Neuronal stem cell (in vitro differentiated cells): ENCODE results near the gene PPP6R3.

Experiments used
- DNase-seq: peaks from one replicate; pipeline ENCODE4 v3.0.0-alpha.2; 2013; ENCODE audit warnings: low spot score
- H2AFZ ChIP-seq: one replicate; pipeline ENCODE4 v1.6.1; 2013; ENCODE audit warnings: mild to moderate bottlenecking, low read length, inconsistent platforms
- H2AK5ac ChIP-seq: 2 replicates; pipeline ENCODE4 v1.6.1; 2013; ENCODE audit warnings: low read depth, mild to moderate bottlenecking, inconsistent platforms, low read length, moderate library complexity, mixed read lengths
- H2BK120ac ChIP-seq: 2 replicates; pipeline ENCODE4 v1.6.1; 2013; ENCODE audit warnings: low read depth, mild to moderate bottlenecking, inconsistent platforms, low read length, moderate library complexity, mixed read lengths
- H2BK12ac ChIP-seq: one replicate; pipeline ENCODE4 v1.6.1; 2013; ENCODE audit warnings: low read length, inconsistent platforms
- H2BK15ac ChIP-seq: 2 replicates; pipeline ENCODE4 v1.6.1; 2013; ENCODE audit warnings: mild to moderate bottlenecking, low read length, inconsistent platforms, mixed read lengths
- H2BK5ac ChIP-seq: one replicate; pipeline ENCODE4 v1.6.1; 2013; ENCODE audit warnings: inconsistent platforms, mild to moderate bottlenecking, low read length, moderate library complexity
- H3K14ac ChIP-seq: one replicate; pipeline ENCODE4 v1.6.1; 2013; ENCODE audit warnings: low read length, inconsistent platforms
- H3K18ac ChIP-seq: 2 replicates; pipeline ENCODE4 v1.6.1; 2013; ENCODE audit warnings: low read length, inconsistent platforms
- H3K23ac ChIP-seq: 2 replicates; pipeline ENCODE4 v1.6.1; 2013; ENCODE audit warnings: low read depth, mild to moderate bottlenecking, mixed read lengths, low read length, inconsistent platforms; ENCODE audit not compliant: poor library complexity
- H3K27ac ChIP-seq: replicated peaks from 3 replicates; pipeline ENCODE4 v1.5.1; 2013; ENCODE audit warnings: low read length, inconsistent platforms
- H3K27me3 ChIP-seq, 3 experiments: 2 replicates each; pipeline ENCODE4 v1.6.1; 2013; ENCODE audit warnings: low read length in 3 of 3, mild to moderate bottlenecking in 2 of 3, inconsistent platforms in 1 of 3, low read depth in 1 of 3, mixed read lengths in 1 of 3, moderate library complexity in 1 of 3; ENCODE audit not compliant: control insufficient read depth in 3 of 3, insufficient read depth in 3 of 3
- H3K36me3 ChIP-seq, 2 donors: replicated peaks in 1 of 2; 2 replicates each; pipeline ENCODE4 v1.6.1; 2013; ENCODE audit warnings: low read length in 2 of 2; ENCODE audit not compliant: control insufficient read depth in 2 of 2, insufficient read depth in 2 of 2
- H3K4ac ChIP-seq: 2 replicates; pipeline ENCODE4 v1.6.1; 2013; ENCODE audit warnings: inconsistent platforms, mild to moderate bottlenecking, low read length, moderate library complexity
- H3K4me1 ChIP-seq, 2 donors: 1 replicate in 1 of 2; 2 replicates in 1 of 2; pipeline ENCODE4 v1.6.1; 2013; ENCODE audit warnings: low read length in 2 of 2, low read depth in 1 of 2; ENCODE audit not compliant: control insufficient read depth in 2 of 2, insufficient read depth in 1 of 2
- H3K4me2 ChIP-seq: one replicate; pipeline ENCODE4 v1.6.1; 2013; ENCODE audit warnings: mild to moderate bottlenecking, low read length, inconsistent platforms; ENCODE audit not compliant: insufficient read depth, poor library complexity, severe bottlenecking
- H3K4me3 ChIP-seq, 2 donors: 2 replicates each; pipeline ENCODE4 v1.5.1; 2013; ENCODE audit warnings: low read length in 2 of 2, mild to moderate bottlenecking in 2 of 2, inconsistent platforms in 1 of 2, moderate library complexity in 1 of 2
- H3K79me1 ChIP-seq: one replicate; pipeline ENCODE4 v1.6.1; 2013; ENCODE audit warnings: low read depth, mild to moderate bottlenecking, inconsistent platforms, low read length, moderate library complexity
- H3K9ac ChIP-seq: one replicate; pipeline ENCODE4 v1.6.1; 2013; ENCODE audit warnings: mild to moderate bottlenecking, low read depth, low read length, inconsistent platforms; ENCODE audit not compliant: poor library complexity
- H3K9me3 ChIP-seq, 2 donors: replicated peaks in 1 of 2; 2 replicates each; pipeline versions ENCODE3 to v1.6.1; 2013; ENCODE audit warnings: low read length in 2 of 2, mild to moderate bottlenecking in 2 of 2, inconsistent platforms in 1 of 2, low read depth in 1 of 2, mixed read lengths in 1 of 2, moderate library complexity in 1 of 2; ENCODE audit not compliant: control insufficient read depth in 2 of 2, insufficient read depth in 1 of 2
- H4K8ac ChIP-seq: one replicate; pipeline ENCODE4 v1.6.1; 2013; ENCODE audit warnings: low read depth, mild to moderate bottlenecking, inconsistent platforms, low read length, moderate library complexity
- H4K91ac ChIP-seq: one replicate; pipeline ENCODE4 v1.6.1; 2013; ENCODE audit warnings: low read length, low read depth, mild to moderate bottlenecking, inconsistent platforms; ENCODE audit not compliant: poor library complexity
- WGBS, 2 donors: extraction: QIAGEN DNeasy Blood & Tissue Kit; methylation state at CpG; one replicate each; pipeline ENCODE4 v1.1.7; 2013; ENCODE audit warnings: missing lambda C conversion rate in 2 of 2, mixed read lengths in 1 of 2; ENCODE audit not compliant: insufficient read length in 2 of 2, insufficient replicate concordance in 1 of 2; ENCODE audit errors: extremely low coverage in 2 of 2; 5-methylcytosine and 5-hydroxymethylcytosine counted together

Gene PPP6R3

DNA sequence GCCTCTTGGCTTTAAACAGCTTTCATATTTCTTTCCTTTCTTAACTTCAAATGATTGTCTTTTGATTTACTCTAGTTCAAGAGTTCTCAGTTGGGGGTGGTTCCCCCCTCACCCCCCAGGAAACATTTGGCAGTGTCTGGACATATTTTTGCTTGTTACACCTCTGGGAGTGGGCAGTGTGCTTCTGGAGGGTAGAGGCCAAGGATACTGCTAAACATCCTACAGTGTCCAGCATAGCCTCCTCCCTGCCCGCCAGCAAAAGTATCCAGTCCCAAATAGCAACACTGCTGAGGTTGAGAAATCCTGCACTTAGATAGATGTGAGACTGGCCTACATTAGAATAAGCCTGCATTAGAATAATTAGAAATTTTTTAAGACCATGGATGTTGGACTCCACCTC, 3.2 kb downstream of the PPP6R3 start:
- H4K91ac ChIP-seq = no peak overlapping the region
- no peak overlapping the region for H2BK120ac ChIP-seq
- H3K23ac ChIP-seq = no peak overlapping the region
- H3K4me2 ChIP-seq = no peak overlapping the region
- H2BK5ac ChIP-seq = no peak overlapping the region
- H3K14ac ChIP-seq = no peak overlapping the region
- H3K27me3 ChIP-seq = no peaks in the 10 kb centered on the region
- H2BK12ac ChIP-seq = no peak overlapping the region
- H3K79me1 ChIP-seq = peaks cover 8% of the 10 kb centered on the region
- no peak overlapping the region for H2BK15ac ChIP-seq
- WGBS, 2 donors = no CpG with 5 or more reads among the region's 1 CpG
- no peak overlapping the region for H2AK5ac ChIP-seq
- H3K18ac ChIP-seq = no peak overlapping the region
- H3K4me3 ChIP-seq = no peak overlapping the region
- no peak overlapping the region for H3K4ac ChIP-seq
- peaks cover 8 to 13% of the 10 kb centered on the region in 2 donors for H3K4me1 ChIP-seq
- H3K36me3 ChIP-seq = peaks cover 4 to 53% of the 10 kb centered on the region in 2 donors
- H2AFZ ChIP-seq = no peak overlapping the region
- H3K9ac ChIP-seq = no peak overlapping the region
- H3K27ac ChIP-seq = no peak overlapping the region
- peaks cover 0 to 7% of the 10 kb centered on the region in 2 donors for H3K9me3 ChIP-seq
- no peak overlapping the region for H4K8ac ChIP-seq
- no peak for DNase-seq

DNA sequence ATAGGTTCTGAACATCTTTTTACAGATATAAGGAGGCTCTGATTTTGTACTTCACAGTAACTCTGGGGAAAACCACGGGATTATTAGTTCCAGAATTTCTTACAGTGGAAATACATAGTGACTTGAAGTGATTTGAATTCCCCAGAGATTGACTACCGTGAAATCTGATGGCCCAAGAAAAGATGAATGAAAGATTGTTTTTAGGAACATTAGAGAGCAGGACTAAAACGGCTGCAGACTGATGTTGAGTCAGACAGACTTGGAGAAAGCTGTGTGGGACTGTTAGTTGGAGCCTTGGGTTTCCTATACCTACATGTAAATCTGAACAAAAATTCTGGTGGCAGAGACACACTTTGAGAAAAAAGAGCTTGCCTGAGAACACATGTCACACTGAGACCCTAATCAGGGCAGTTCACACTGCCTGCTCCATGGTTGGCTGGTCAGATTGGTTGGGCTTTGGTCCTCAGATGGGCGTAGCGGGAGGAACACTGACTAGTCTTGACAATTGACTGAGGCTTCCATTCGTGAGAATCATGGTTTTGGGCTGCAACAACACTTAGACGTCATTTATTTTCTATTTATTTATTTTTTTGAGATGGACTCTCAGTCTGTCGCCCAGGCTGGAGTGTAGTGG, 6.8 kb downstream of the PPP6R3 start:
- Histone ChIP-seq H3K4me2 (no peak overlapping the region), H3K4me1 (peaks cover 8 to 19% of the 10 kb centered on the region in 2 donors), H2AK5ac (no peak overlapping the region), H4K8ac (no peak overlapping the region), H3K79me1 (peaks cover 6% of the 10 kb centered on the region), H2BK15ac (no peak overlapping the region), H2BK5ac (no peak overlapping the region), H3K27ac (no peak overlapping the region), H2BK120ac (no peak overlapping the region), H2AFZ (no peak overlapping the region), H3K23ac (no peak overlapping the region), H4K91ac (no peak overlapping the region), H3K4ac (no peak overlapping the region), H3K9me3 (peaks cover 8 to 19% of the 10 kb centered on the region in 2 donors), H3K18ac (no peak overlapping the region), H3K4me3 (no peak overlapping the region), H3K27me3 (no peaks in the 10 kb centered on the region), H2BK12ac (no peak overlapping the region), H3K14ac (no peak overlapping the region), H3K36me3 (peaks cover 15 to 73% of the 10 kb centered on the region in 2 donors), H3K9ac (no peak overlapping the region)
- WGBS, 2 donors = no CpG with 5 or more reads among the region's 8 CpGs
- DNase-seq = no peak

DNA sequence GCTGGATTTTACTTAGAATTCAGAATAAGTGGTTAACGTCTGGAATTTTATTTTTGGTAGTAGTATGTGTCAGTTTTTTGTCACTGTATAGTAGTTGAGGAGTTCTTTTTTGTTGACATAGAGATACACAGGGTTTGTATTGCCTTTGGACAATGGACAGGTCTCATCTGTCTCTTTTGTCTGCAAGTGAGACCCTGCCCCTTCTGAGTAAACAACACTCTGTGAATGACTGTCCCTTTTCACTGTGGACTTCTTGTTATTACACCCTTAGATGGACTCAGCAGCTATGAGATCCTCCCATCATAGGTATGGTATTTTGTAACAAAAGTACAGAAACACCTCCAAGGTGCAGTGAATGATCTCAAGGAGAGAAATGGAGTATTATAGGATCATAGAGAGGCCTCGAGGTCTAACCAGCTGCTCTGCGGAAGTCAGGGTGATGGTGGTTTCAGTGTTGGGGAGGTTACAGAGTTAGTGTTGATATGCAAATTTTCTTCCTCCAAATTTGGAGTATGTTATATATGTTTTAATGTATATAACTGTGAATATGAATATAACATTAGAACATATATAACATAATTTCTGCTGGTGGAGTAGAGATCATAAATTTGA, 7.8 kb downstream of the PPP6R3 start:
- no peak overlapping the region for H3K14ac ChIP-seq
- no peak overlapping the region for H3K9ac ChIP-seq
- no peak overlapping the region for H2BK5ac ChIP-seq
- WGBS, 2 donors = no CpG with 5 or more reads among the region's 3 CpGs
- no peak overlapping the region for H2BK120ac ChIP-seq
- H3K4me2 ChIP-seq = no peak overlapping the region
- no peak overlapping the region for H4K91ac ChIP-seq
- H2AK5ac ChIP-seq = no peak overlapping the region
- DNase-seq = no peak
- H2BK15ac ChIP-seq = no peak overlapping the region
- H2AFZ ChIP-seq = no peak overlapping the region
- H4K8ac ChIP-seq = no peak overlapping the region
- H3K23ac ChIP-seq = no peak overlapping the region
- H3K4ac ChIP-seq = no peak overlapping the region
- H3K18ac ChIP-seq = no peak overlapping the region
- no peaks in the 10 kb centered on the region for H3K27me3 ChIP-seq
- H3K4me1 ChIP-seq = peaks cover 4 to 15% of the 10 kb centered on the region in 2 donors
- peaks cover 12 to 29% of the 10 kb centered on the region in 2 donors for H3K9me3 ChIP-seq
- H2BK12ac ChIP-seq = no peak overlapping the region
- peaks cover 6% of the 10 kb centered on the region for H3K79me1 ChIP-seq
- no peak overlapping the region for H3K4me3 ChIP-seq
- H3K36me3 ChIP-seq = peaks cover 17 to 77% of the 10 kb centered on the region in 2 donors
- no peak overlapping the region for H3K27ac ChIP-seq

DNA sequence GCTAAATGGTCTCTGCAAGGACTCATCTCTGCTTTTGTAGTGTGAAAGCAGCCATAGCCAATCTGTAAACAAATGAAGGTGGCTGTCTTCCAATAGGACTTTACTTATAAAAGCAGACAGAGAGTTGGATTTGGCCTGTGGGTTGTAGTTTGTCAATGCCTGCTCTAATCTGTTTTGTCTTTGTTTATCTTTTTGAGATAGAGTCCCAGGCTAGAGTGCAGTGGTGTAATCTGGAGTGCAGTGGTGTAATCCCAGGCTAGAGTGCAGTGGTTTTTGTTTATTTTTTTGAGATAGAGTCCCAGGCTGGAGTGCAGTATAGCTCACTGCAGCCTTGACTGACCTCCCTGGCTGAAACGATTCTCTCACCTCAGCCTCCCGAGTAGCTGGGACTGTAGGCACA, 8.6 kb downstream of the PPP6R3 start:
- Histone ChIP-seq H2AK5ac (no peak overlapping the region), H3K79me1 (peaks cover 6% of the 10 kb centered on the region), H2BK15ac (no peak overlapping the region), H3K27me3 (no peaks in the 10 kb centered on the region), H3K9ac (no peak overlapping the region), H2BK5ac (no peak overlapping the region), H3K14ac (no peak overlapping the region), H3K18ac (no peak overlapping the region), H3K4ac (no peak overlapping the region), H3K27ac (no peak overlapping the region), H3K4me1 (peaks cover 4 to 15% of the 10 kb centered on the region in 2 donors), H2BK120ac (no peak overlapping the region), H3K4me3 (no peak overlapping the region), H2BK12ac (no peak overlapping the region), H4K8ac (no peak overlapping the region), H3K4me2 (no peak overlapping the region), H4K91ac (no peak overlapping the region), H3K36me3 (peaks cover 15 to 79% of the 10 kb centered on the region in 2 donors), H3K23ac (no peak overlapping the region), H3K9me3 (peaks cover 12 to 31% of the 10 kb centered on the region in 2 donors), H2AFZ (no peak overlapping the region)
- no CpG with 5 or more reads among the region's 2 CpGs for WGBS, 2 donors
- no peak for DNase-seq
